Measurements from ENCODE around the gene DSCAM. TPM values are rescaled to one million over a fixed set of nuclear protein-coding genes. Genes with fewer than 3 reads are reported as not detected.

DSCAM gene
- total and polyA plus RNA-seq, 10 of the 15 experiments (the other 5 are each of a cell fraction or from before 2014, with no cell fraction given), result not detected

DNA sequence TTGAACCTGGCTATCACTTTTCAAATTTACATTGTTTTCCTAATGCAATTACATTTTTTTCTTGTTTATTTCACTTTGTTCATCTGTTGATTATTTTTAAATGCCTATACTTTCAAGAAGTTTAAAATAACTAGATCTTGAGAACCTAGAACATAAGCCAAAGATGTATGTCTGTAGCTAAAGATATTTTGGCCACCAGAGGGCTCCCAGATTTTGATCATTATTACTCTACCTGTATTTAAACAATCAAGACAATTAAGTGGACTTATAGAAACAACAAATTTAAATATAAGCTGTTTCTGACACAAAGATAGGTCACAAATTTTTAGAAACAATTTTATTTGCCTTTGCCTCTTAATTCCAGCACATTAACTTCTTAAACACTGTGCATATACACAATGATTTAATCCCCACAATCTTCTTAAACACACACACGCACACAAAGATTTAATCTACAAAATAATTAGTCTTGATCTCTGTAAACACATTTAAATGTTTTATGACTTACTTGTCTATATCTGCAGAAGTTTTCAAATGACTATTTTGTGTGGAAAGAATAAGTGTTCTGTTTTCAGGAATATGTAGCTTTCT, 380.0 kb downstream of the DSCAM start:
- no peak for DNase-seq (ENCODE audit: low read depth, low spot score)
- no peak for ATAC-seq
- no peaks in the 10 kb centered on the region for H3K36me3 ChIP-seq (ENCODE audit: control insufficient read depth in 2 of 2, insufficient read depth in 2 of 2, low read length in 1 of 2)
- BruUV-seq (replicated peaks), result no TSS peak
- no peak overlapping the region for H2AFZ ChIP-seq (ENCODE audit: control insufficient read depth, low read depth, low read length)
- no peaks in the 10 kb centered on the region for H3K9me3 ChIP-seq (replicated peaks; ENCODE audit: control insufficient read depth, insufficient read depth, low read length)
- CTCF ChIA-PET, result interaction anchor here (0.5 kb wide), 1 partner anchor 755 kb away, joined by 3 read pairs; no protein-coding TSS in a partner anchor
- RAD21 ChIA-PET (ENCODE audit: unreplicated experiment), result no interaction called here
- H3K27ac ChIP-seq (ENCODE audit: control insufficient read depth, insufficient read depth), result no peak overlapping the region
- FAIRE-seq, result no peak
- no peaks in the 10 kb centered on the region for H3K27me3 ChIP-seq (replicated peaks in 1 of 2; ENCODE audit: control insufficient read depth in 2 of 2, insufficient read depth in 2 of 2, low read length in 1 of 2)
- H3K79me2 ChIP-seq (ENCODE audit: control insufficient read depth, insufficient read depth, low read length), result no peaks in the 10 kb centered on the region
- H4K20me1 ChIP-seq (ENCODE audit: control insufficient read depth, insufficient read depth), result no peaks in the 10 kb centered on the region
- H3K9ac ChIP-seq (ENCODE audit: control insufficient read depth, insufficient read depth, low read length), result no peak overlapping the region
- intact Hi-C loops (cut with micrococcal nuclease; ENCODE audit: unreplicated experiment), result no loop called here
- POLR2A ChIA-PET, result interaction anchor here (0.6 kb wide), 1 partner anchor 64 kb away, joined by 4 read pairs; no protein-coding TSS in a partner anchor
- H3K4me3 ChIP-seq, result no peak overlapping the region
- 0% methylated on average over 1 of the region's 1 CpG for WGBS (ENCODE audit: insufficient coverage, insufficient replicate concordance, low lambda C conversion rate, missing lambda C conversion rate)
- SMC1A ChIA-PET (ENCODE audit: uncharacterized antibody, unreplicated experiment), result no interaction called here
- H3K4me1 ChIP-seq (ENCODE audit: control insufficient read depth, insufficient read depth, low read length), result no peaks in the 10 kb centered on the region
- in situ Hi-C loops (cut with MboI), result no loop called here
- TF ChIP-seq NKRF (conservative IDR thresholded peaks at IDR 0.05), result no peak
- TF ChIP-seq TARDBP (IDR thresholded peaks at IDR 0.05; ENCODE audit: borderline replicate concordance), result no peak
- TF ChIP-seq, protein P1, sequence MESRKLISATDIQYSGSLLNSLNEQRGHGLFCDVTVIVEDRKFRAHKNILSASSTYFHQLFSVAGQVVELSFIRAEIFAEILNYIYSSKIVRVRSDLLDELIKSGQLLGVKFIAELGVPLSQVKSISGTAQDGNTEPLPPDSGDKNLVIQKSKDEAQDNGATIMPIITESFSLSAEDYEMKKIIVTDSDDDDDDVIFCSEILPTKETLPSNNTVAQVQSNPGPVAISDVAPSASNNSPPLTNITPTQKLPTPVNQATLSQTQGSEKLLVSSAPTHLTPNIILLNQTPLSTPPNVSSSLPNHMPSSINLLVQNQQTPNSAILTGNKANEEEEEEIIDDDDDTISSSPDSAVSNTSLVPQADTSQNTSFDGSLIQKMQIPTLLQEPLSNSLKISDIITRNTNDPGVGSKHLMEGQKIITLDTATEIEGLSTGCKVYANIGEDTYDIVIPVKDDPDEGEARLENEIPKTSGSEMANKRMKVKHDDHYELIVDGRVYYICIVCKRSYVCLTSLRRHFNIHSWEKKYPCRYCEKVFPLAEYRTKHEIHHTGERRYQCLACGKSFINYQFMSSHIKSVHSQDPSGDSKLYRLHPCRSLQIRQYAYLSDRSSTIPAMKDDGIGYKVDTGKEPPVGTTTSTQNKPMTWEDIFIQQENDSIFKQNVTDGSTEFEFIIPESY (IDR thresholded peaks at IDR 0.05), result no peak
- no peak for TF ChIP-seq SMAD1 (IDR thresholded peaks at IDR 0.05; ENCODE audit: low read depth, partially characterized antibody)
- TF ChIP-seq EP300 (IDR thresholded peaks at IDR 0.05; ENCODE audit: borderline replicate concordance in 1 of 2, control insufficient read depth in 1 of 2, low read depth in 2 of 2, low read length in 2 of 2), result no peak
- no peak for TF ChIP-seq ZNF622 (IDR thresholded peaks at IDR 0.05)
- H3K4me2 ChIP-seq (ENCODE audit: control insufficient read depth, insufficient read depth), result no peak overlapping the region

All from GM12878 (cell line).